Parathyroid adenoma (tissue), 2 donors: ENCODE data around the gene FERMT1.

Experiments used
- H2AFZ ChIP-seq: fragments of 300-600 bp; sonication (generic); one replicate; pipeline ENCODE4 v1.7.0; 2017; ENCODE audit warnings: antibody characterized with exemption, mild to moderate bottlenecking
- H3K27ac ChIP-seq: fragments of 300-600 bp; sonication (generic); one replicate; pipeline ENCODE4 v1.7.0; 2017
- H3K27me3 ChIP-seq: fragments of 300-600 bp; sonication (generic); one replicate; pipeline ENCODE4 v1.7.0; 2017; ENCODE audit warnings: low read length; ENCODE audit not compliant: control insufficient read depth, insufficient read depth
- H3K36me3 ChIP-seq: fragments of 300-600 bp; sonication (generic); one replicate; pipeline ENCODE4 v1.7.0; 2017; ENCODE audit warnings: low read length; ENCODE audit not compliant: control insufficient read depth, insufficient read depth
- H3K4me1 ChIP-seq: fragments of 300-600 bp; sonication (generic); one replicate; pipeline ENCODE4 v1.7.0; 2017; ENCODE audit warnings: control low read depth
- H3K4me2 ChIP-seq: fragments of 300-600 bp; sonication (generic); one replicate; pipeline ENCODE4 v1.7.0; 2017; ENCODE audit warnings: low read length
- H3K4me3 ChIP-seq: fragments of 300-600 bp; sonication (generic); one replicate; pipeline ENCODE4 v1.7.0; 2017; ENCODE audit warnings: low read depth, low read length
- H3K79me2 ChIP-seq: fragments of 300-600 bp; sonication (generic); one replicate; pipeline ENCODE4 v1.7.0; 2017; ENCODE audit warnings: control low read depth
- H3K9ac ChIP-seq: fragments of 300-600 bp; sonication (generic); one replicate; pipeline ENCODE4 v1.7.0; 2017; ENCODE audit warnings: mild to moderate bottlenecking
- H3K9me3 ChIP-seq: fragments of 300-600 bp; sonication (generic); one replicate; pipeline ENCODE4 v1.7.0; 2017; ENCODE audit warnings: low read length; ENCODE audit not compliant: control insufficient read depth
- CTCF ChIP-seq: fragments of 300-600 bp; sonication (generic); IDR thresholded peaks from one replicate; pipeline ENCODE4 v1.7.0; 2017; ENCODE audit warnings: antibody characterized with exemption, mild to moderate bottlenecking
- donor health status: primary hyperparathyroidism.

The FERMT1 gene

GRCh38 chr20:6108330-6108729, 14.5 kb downstream of the FERMT1 start:
- no peak overlapping the region for H3K4me2 ChIP-seq
- no peak overlapping the region for H3K27ac ChIP-seq
- no peaks in the 10 kb centered on the region for H3K36me3 ChIP-seq
- no peak overlapping the region for H3K9ac ChIP-seq
- H3K9me3 ChIP-seq, result no peaks in the 10 kb centered on the region
- H3K27me3 ChIP-seq, result no peaks in the 10 kb centered on the region
- H2AFZ ChIP-seq, result no peak overlapping the region
- no peaks in the 10 kb centered on the region for H3K79me2 ChIP-seq
- H3K4me3 ChIP-seq, result no peak overlapping the region
- no peak for TF ChIP-seq CTCF
- no peaks in the 10 kb centered on the region for H3K4me1 ChIP-seq

GRCh38 chr20:6104493-6105188, 18.2 kb downstream of the FERMT1 start:
- H3K9me3 ChIP-seq, result no peaks in the 10 kb centered on the region
- H3K79me2 ChIP-seq, result no peaks in the 10 kb centered on the region
- H3K4me3 ChIP-seq, result no peak overlapping the region
- no peaks in the 10 kb centered on the region for H3K36me3 ChIP-seq
- no peak overlapping the region for H3K27ac ChIP-seq
- no peak overlapping the region for H3K9ac ChIP-seq
- no peaks in the 10 kb centered on the region for H3K27me3 ChIP-seq
- no peak for TF ChIP-seq CTCF
- no peak overlapping the region for H2AFZ ChIP-seq
- no peak overlapping the region for H3K4me2 ChIP-seq
- H3K4me1 ChIP-seq, result no peaks in the 10 kb centered on the region

DNA sequence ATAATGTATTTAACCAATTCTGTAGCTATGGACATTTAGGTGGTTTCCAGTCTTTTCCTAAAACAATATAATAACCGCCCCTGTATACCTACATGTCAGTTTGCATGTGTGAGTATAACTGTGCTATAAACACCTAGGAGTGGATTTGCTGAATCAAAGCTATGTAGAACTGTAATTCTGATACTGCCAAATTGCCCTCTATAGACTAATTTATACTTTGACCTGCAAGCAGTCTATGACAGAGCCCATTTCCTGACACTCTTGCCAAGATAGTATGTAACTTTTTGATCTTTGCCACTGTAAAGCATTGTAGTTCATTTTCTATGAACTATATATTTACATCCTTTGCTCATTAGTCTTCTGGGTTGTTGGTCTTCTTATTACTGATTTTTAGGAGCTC, 19.5 kb downstream of the FERMT1 start:
- no peak overlapping the region for H3K9ac ChIP-seq
- H3K9me3 ChIP-seq, result no peaks in the 10 kb centered on the region
- no peak overlapping the region for H3K4me3 ChIP-seq
- TF ChIP-seq CTCF, result no peak
- H3K36me3 ChIP-seq, result no peaks in the 10 kb centered on the region
- no peaks in the 10 kb centered on the region for H3K79me2 ChIP-seq
- H3K4me2 ChIP-seq, result no peak overlapping the region
- no peaks in the 10 kb centered on the region for H3K4me1 ChIP-seq
- H3K27ac ChIP-seq, result no peak overlapping the region
- no peak overlapping the region for H2AFZ ChIP-seq
- H3K27me3 ChIP-seq, result no peaks in the 10 kb centered on the region

GRCh38 chr20:6101346-6101745, 21.5 kb downstream of the FERMT1 start:
- Histone ChIP-seq H3K9ac (no peak overlapping the region), H3K79me2 (no peaks in the 10 kb centered on the region)

More at GRCh38 chr20:6101346-6101745, 21.5 kb downstream of the FERMT1 start:
- Histone ChIP-seq H3K4me1 (no peaks in the 10 kb centered on the region), H3K36me3 (no peaks in the 10 kb centered on the region), H3K9me3 (no peaks in the 10 kb centered on the region), H3K27me3 (no peaks in the 10 kb centered on the region), H3K27ac (no peak overlapping the region), H2AFZ (no peak overlapping the region), H3K4me2 (no peak overlapping the region), H3K4me3 (no peak overlapping the region)
- TF ChIP-seq CTCF, result no peak
